Brain microvascular endothelial cell (primary cell): ENCODE measurements around the gene ALDH6A1.

Experiments
- DNase-seq: peaks from one replicate; pipeline ENCODE4 v3.0.0-alpha.2; 2020
- H3K27ac ChIP-seq: fragments of 250-450 bp; sonication (Bioruptor Pico); 2 replicates; pipeline ENCODE4 v1.5.1; 2020; ENCODE audit warnings: mild to moderate bottlenecking, moderate library complexity
- H3K27me3 ChIP-seq: fragments of 250-450 bp; sonication (Bioruptor Pico); replicated peaks from 2 replicates; pipeline ENCODE4 v1.5.1; 2020; ENCODE audit warnings: mild to moderate bottlenecking
- H3K36me3 ChIP-seq: fragments of 250-450 bp; sonication (Bioruptor Pico); replicated peaks from 2 replicates; pipeline ENCODE4 v1.5.1; 2020; ENCODE audit warnings: mild to moderate bottlenecking
- H3K4me3 ChIP-seq: 2 replicates; pipeline ENCODE4 v1.5.1; 2011; ENCODE audit warnings: low read depth, mild to moderate bottlenecking, control low read depth, low read length, moderate library complexity
- in situ Hi-C: cut with HindIII; loops from 2 replicates; pipeline ENCODE4 v1.10.0; 2017; ENCODE audit warnings: low sequenced_read_pairs, low pct_ligation_motif_present
- TF ChIP-seq, protein P1 (sequence below): IDR thresholded peaks from 2 replicates; pipeline ENCODE4 v1.5.1; 2011; ENCODE audit warnings: low read depth, mild to moderate bottlenecking, moderate library complexity, low read length, control low read depth, inconsistent platforms; ENCODE audit errors: missing control alignments

The ALDH6A1 gene

DNA sequence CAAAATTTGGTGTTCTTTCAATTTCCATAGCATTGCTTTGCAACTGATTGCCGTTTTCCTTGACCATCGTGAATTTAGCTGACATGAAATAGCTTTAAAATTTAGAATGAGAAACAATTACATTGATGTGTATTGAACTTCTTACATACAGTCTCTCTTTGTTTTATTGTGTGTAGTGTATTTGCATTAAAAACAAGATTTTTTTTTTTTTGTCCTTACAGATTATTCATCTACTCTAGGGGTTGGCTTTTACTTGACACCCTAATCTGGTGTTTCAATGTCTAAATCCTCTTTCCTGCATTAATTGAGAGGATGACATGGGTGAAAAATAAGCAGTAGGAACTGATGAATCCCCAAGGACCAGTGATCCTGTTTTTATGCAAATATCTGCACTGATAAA lies 21.1 kb upstream of the ALDH6A1 start:
- H3K36me3 ChIP-seq = no peaks in the 10 kb centered on the region
- H3K4me3 ChIP-seq = no peak overlapping the region
- TF ChIP-seq, protein P1, sequence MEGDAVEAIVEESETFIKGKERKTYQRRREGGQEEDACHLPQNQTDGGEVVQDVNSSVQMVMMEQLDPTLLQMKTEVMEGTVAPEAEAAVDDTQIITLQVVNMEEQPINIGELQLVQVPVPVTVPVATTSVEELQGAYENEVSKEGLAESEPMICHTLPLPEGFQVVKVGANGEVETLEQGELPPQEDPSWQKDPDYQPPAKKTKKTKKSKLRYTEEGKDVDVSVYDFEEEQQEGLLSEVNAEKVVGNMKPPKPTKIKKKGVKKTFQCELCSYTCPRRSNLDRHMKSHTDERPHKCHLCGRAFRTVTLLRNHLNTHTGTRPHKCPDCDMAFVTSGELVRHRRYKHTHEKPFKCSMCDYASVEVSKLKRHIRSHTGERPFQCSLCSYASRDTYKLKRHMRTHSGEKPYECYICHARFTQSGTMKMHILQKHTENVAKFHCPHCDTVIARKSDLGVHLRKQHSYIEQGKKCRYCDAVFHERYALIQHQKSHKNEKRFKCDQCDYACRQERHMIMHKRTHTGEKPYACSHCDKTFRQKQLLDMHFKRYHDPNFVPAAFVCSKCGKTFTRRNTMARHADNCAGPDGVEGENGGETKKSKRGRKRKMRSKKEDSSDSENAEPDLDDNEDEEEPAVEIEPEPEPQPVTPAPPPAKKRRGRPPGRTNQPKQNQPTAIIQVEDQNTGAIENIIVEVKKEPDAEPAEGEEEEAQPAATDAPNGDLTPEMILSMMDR = no peak
- H3K27ac ChIP-seq = no peak overlapping the region
- in situ Hi-C loops = no loop called here
- H3K27me3 ChIP-seq = no peaks in the 10 kb centered on the region
- no peak for DNase-seq

DNA sequence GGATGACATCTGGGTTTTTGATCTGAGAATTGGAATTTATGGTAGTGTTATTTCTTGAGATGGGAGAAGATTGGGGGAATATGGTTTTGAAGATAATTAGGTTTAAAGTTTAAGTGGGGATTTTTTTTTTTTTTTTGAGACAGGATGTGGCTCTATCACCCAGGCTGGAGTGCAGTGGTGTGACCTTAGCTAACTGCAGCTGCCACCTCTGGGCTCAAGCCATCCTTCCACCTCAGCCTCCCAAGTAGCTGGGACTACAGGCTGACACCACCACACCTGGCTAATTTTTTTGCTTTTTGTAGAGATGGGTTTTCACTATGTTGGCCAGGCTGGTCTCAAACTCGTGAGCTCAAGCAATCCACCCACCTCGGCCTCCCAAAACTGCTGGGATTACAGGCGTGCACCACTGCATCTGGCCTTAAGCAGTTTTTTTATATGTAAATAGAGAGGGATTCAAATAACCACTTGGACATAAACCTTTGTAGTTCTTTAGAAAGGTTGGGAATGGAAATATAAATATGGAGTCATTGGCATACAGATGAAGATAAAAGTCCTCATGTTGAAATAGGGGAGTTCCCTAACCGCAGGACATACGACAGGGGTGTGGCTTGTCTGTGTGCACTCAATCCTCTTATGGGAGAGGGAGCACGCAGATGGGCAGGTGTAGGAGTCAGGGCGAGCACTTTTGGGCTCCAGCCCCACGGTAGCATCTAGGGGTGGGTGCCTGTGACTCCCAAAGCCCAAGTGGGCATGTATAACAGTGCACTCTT lies 5.2 kb upstream of the ALDH6A1 start:
- H3K27ac ChIP-seq = no peak overlapping the region
- in situ Hi-C loops = no loop called here
- DNase-seq = no peak
- H3K4me3 ChIP-seq = no peak overlapping the region
- H3K27me3 ChIP-seq = no peaks in the 10 kb centered on the region
- H3K36me3 ChIP-seq = no peaks in the 10 kb centered on the region
- TF ChIP-seq, protein P1 = no peak

DNA sequence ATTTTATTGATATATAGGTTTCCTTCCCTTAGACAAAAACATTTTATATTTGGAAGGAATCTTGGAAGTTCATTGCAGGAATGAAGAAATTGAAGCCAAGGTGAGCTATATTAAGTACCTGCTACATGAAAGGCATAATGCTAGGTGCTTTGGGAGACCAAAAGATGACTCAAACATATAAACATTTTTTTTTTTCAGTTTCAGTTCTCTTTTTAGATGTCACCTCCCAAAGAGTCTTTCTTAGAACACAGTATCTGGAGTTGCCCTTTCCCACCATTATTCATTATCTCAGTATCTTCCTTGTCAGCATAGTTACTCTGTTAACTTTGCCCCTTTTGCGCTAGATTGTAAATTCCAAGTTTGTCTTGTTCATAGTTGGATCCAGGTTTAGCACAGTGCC lies 1.6 kb upstream of the ALDH6A1 start:
- TF ChIP-seq, protein P1 = no peak
- no peaks in the 10 kb centered on the region for H3K27me3 ChIP-seq
- H3K36me3 ChIP-seq = no peaks in the 10 kb centered on the region
- H3K4me3 ChIP-seq = peak overlapping the region; percentile 88
- H3K27ac ChIP-seq = no peak overlapping the region
- no peak for DNase-seq
- in situ Hi-C loops = no loop called here

DNA sequence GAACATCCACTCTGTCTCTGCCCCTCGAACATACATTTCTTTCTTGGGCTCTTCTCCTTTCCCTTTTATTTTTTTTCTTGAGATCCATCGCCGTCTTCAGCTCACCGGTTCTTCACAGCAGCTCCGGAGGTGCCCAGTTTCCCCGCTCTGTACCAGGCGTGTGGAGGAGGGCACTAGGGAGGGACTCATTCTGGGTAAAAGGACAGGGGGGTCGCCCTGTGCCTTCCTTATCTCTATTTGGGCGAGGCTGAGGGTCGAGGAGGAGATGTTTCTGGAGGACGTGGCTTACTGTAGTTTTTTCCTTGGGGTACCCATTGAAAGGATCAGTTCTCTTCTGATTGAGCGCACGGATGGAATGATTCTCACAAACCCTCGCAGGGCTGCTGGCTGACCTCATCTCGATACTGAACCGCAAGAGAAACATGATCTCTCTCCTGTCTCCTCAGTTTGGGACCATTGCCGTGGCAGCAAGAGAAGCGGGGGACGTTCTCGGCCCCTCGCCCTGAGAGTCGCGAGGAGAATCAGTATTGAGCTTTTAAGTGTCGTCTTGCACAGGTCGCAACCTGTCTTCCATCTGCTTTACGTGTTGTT lies 889 bp upstream of the ALDH6A1 start:
- DNase-seq = peak; percentile 29
- no peaks in the 10 kb centered on the region for H3K27me3 ChIP-seq

DNA sequence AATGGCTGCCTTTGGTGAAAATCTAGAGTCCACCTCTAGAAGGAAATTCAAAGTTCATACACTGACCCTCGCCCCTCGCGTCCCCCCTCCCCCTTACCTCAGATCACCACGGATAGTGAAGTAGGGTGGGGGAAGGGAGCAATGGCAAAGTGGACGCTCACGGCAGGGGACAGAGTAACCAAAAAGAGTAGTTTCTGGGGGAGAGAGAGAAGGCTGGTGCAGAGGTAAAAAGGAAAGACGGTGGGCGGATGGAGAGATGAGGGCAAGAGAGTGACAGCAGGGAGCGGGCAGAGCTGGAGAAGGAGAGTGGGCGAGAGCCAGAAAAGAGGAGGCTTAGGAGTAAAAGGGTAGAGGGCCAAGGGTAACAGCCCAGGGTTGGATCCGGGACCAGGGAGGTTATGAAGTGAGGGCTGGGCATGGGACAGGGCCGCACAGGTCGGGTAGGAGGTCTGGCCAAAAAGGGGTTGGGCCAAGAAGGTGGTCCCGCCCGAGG lies 423 bp downstream of the ALDH6A1 start:
- no peak for DNase-seq
- TF ChIP-seq, protein P1 = no peak
- in situ Hi-C loops = no loop called here
- Histone ChIP-seq H3K27me3 (no peaks in the 10 kb centered on the region), H3K27ac (peak overlapping the region; percentile 39), H3K4me3 (peak overlapping the region; percentile 86), H3K36me3 (no peaks in the 10 kb centered on the region)

More for the DNA sequence above, 889 bp upstream of the ALDH6A1 start:
- no peaks in the 10 kb centered on the region for H3K36me3 ChIP-seq
- in situ Hi-C loops = no loop called here
- TF ChIP-seq, protein P1 = no peak
- H3K4me3 ChIP-seq = peak overlapping the region; percentile 88
- peak overlapping the region; percentile 69 for H3K27ac ChIP-seq
